Endodermal cell (in vitro differentiated cells): ENCODE results near the gene SLC16A13. TPM values are rescaled to one million over a fixed set of nuclear protein-coding genes. Genes with fewer than 3 reads are reported as not detected.
A peak's percentile ranks its signal among the peaks of the same experiment; 100 is the strongest.

ENCODE experiments used
- DNase-seq: peaks from one replicate; pipeline ENCODE4 v3.0.0-alpha.2; 2017
- H3K27ac ChIP-seq: 2 replicates; pipeline ENCODE4 v1.5.1; 2013; ENCODE audit warnings: mild to moderate bottlenecking, low read depth, low read length, moderate library complexity
- H3K27me3 ChIP-seq: 2 replicates; pipeline ENCODE4 v1.6.1; 2013; ENCODE audit warnings: mild to moderate bottlenecking, low read length, moderate library complexity; ENCODE audit not compliant: insufficient read depth, control insufficient read depth, poor library complexity, severe bottlenecking
- H3K36me3 ChIP-seq: 2 replicates; pipeline ENCODE4 v1.7.0; 2013; ENCODE audit warnings: mild to moderate bottlenecking, low read length, moderate library complexity; ENCODE audit not compliant: control insufficient read depth, insufficient read depth
- H3K4me1 ChIP-seq: one replicate; pipeline ENCODE4 v1.7.0; 2013; ENCODE audit warnings: low read length; ENCODE audit not compliant: control insufficient read depth, insufficient read depth
- H3K4me3 ChIP-seq: 2 replicates; pipeline ENCODE4 v1.5.1; 2013; ENCODE audit warnings: mild to moderate bottlenecking, low read length, moderate library complexity
- H3K9ac ChIP-seq: 2 replicates; pipeline ENCODE4 v1.6.1; 2013; ENCODE audit warnings: mild to moderate bottlenecking, low read length, moderate library complexity; ENCODE audit not compliant: poor library complexity, severe bottlenecking; ENCODE audit errors: extremely low read depth
- H3K9me3 ChIP-seq: 2 replicates; pipeline ENCODE4 v1.6.1; 2013; ENCODE audit warnings: mild to moderate bottlenecking, low read length, moderate library complexity; ENCODE audit not compliant: control insufficient read depth
- H3K27ac Mint-ChIP-seq: 2 replicates; pipeline ENCODE4 v1.8.0; 2020; ENCODE audit warnings: mixed read lengths
- H3K27me3 Mint-ChIP-seq: 2 replicates; pipeline ENCODE4 v1.8.0; 2021; ENCODE audit warnings: mild to moderate bottlenecking, mixed read lengths; ENCODE audit not compliant: insufficient read depth
- H3K36me3 Mint-ChIP-seq: 2 replicates; pipeline ENCODE4 v1.8.0; 2020; ENCODE audit warnings: low read depth, mixed read lengths
- H3K4me1 Mint-ChIP-seq: 2 replicates; pipeline ENCODE4 v1.8.0; 2020; ENCODE audit warnings: mixed read lengths
- H3K4me3 Mint-ChIP-seq: 2 replicates; pipeline ENCODE4 v1.8.0; 2020; ENCODE audit warnings: mild to moderate bottlenecking, moderate library complexity, mixed read lengths
- H3K9me3 Mint-ChIP-seq: 2 replicates; pipeline ENCODE4 v1.8.0; 2020; ENCODE audit warnings: mild to moderate bottlenecking, mixed read lengths
- WGBS, 2 experiments: methylation state at CpG; one replicate each; pipeline versions ENCODE4 v1.1.5 to v1.1.7; 2013; ENCODE audit warnings: missing lambda C conversion rate in 2 of 2, mixed read lengths in 1 of 2; ENCODE audit not compliant: insufficient coverage in 1 of 2, insufficient read length in 1 of 2; 5-methylcytosine and 5-hydroxymethylcytosine counted together
- total RNA-seq, 2 donors: library from RNA; stranded (reverse); fragmentation: NEBNext Ultra II Directional in 1 of 2; extraction: Animal tissue kit (Norgen Biotek cat#: 25700) in 1 of 2; gene quantifications; 2 replicates in 1 of 2; 3 replicates in 1 of 2; pipeline ENCODE4 v1.2.1, GENCODE V29; 2021
- TF ChIP-seq, protein P1 (sequence below): fragments of 200-600 bp; sonication (generic); conservative IDR thresholded peaks from 2 replicates; pipeline ENCODE4 v1.5.0; 2021; ENCODE audit warnings: antibody characterized with exemption, mild to moderate bottlenecking

The SLC16A13 gene
- total RNA-seq, 2 donors from 2014 or later, result 18.8 to 19.9 TPM

DNA sequence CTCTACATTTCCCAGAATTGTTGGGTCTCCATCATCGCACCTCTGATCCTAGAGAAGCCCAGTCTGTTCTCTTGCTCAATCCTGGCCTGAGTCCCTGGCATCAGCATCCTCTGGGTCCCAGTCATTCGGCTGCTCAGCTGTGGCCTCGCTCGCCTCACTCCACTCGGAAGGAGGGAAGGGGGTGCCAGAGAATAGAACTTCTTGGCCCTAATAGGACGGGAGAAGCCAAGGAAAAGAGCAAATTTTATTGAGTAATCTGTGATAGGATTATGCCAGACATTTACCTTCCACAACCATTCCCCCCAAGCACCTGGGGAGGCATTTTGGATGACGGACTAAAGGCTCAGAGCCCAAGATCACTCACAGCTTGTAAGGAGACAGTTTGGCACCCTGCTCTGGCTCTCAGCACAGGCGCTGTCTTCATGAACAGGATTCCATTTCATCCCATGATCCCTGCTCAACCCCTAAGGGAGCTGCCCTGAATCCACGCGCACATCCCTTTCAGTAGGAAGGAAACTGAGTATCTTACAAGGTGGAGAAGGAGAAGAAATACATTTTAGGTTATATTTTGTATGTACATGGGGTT is 44.7 kb downstream of the SLC16A13 start:
- Histone ChIP-seq H3K27me3 (no peaks in the 10 kb centered on the region), H3K27ac (no peak overlapping the region), H3K4me3 (no peak overlapping the region), H3K9ac (no peak overlapping the region), H3K4me1 (no peaks in the 10 kb centered on the region), H3K9me3 (no peaks in the 10 kb centered on the region), H3K36me3 (no peaks in the 10 kb centered on the region)
- H3K4me3 Mint-ChIP-seq, result no peak overlapping the region
- H3K9me3 Mint-ChIP-seq, result peaks cover 8% of the 10 kb centered on the region
- H3K27me3 Mint-ChIP-seq, result peaks cover 4% of the 10 kb centered on the region
- TF ChIP-seq, protein P1, sequence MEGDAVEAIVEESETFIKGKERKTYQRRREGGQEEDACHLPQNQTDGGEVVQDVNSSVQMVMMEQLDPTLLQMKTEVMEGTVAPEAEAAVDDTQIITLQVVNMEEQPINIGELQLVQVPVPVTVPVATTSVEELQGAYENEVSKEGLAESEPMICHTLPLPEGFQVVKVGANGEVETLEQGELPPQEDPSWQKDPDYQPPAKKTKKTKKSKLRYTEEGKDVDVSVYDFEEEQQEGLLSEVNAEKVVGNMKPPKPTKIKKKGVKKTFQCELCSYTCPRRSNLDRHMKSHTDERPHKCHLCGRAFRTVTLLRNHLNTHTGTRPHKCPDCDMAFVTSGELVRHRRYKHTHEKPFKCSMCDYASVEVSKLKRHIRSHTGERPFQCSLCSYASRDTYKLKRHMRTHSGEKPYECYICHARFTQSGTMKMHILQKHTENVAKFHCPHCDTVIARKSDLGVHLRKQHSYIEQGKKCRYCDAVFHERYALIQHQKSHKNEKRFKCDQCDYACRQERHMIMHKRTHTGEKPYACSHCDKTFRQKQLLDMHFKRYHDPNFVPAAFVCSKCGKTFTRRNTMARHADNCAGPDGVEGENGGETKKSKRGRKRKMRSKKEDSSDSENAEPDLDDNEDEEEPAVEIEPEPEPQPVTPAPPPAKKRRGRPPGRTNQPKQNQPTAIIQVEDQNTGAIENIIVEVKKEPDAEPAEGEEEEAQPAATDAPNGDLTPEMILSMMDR, result no peak
- no peaks in the 10 kb centered on the region for H3K36me3 Mint-ChIP-seq
- no peak overlapping the region for H3K27ac Mint-ChIP-seq
- 86 to 95% methylated on average over 6 to 9 of the region's 10 CpGs for WGBS, 2 experiments
- DNase-seq, result no peak
- H3K4me1 Mint-ChIP-seq, result no peaks in the 10 kb centered on the region

DNA sequence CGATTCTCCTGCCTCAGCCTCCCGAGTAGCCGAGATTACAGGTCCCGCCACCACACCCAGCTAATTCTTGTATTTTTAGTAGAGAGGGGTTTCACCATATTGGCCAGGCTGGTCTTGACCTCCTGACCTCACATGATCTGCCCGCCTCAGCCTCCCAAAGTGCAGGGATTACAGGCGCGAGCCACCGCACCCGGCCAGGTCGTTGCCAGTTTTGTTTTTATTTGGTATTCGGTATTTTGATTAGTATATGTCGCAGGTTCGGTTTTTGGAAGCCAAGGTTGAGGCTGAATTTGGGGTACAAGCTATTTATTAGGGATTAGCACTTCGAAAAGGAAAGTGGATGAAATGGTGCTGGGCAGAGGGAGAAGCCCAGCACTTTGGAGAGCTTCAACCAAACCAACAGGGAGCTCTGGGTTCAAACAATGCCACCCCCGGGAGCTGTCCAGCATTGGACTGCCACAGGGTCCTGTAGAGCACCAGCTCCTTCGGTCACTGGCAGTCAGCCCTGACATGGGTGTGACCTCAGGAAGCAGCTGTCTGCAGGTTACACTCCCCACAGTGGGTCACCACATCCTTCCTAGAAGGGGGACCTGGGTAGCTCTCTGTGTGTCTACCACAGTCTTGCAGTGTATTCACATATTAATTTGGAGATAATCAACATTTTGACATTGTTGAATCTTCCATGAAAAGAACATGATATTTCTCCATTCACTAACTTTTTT is 45.7 kb downstream of the SLC16A13 start:
- Histone ChIP-seq H3K4me3 (no peak overlapping the region), H3K36me3 (no peaks in the 10 kb centered on the region), H3K4me1 (no peaks in the 10 kb centered on the region), H3K27ac (no peak overlapping the region), H3K9me3 (no peaks in the 10 kb centered on the region), H3K27me3 (no peaks in the 10 kb centered on the region), H3K9ac (no peak overlapping the region)
- no peaks in the 10 kb centered on the region for H3K36me3 Mint-ChIP-seq
- TF ChIP-seq, protein P1, result no peak
- peaks cover 8% of the 10 kb centered on the region for H3K9me3 Mint-ChIP-seq
- H3K4me1 Mint-ChIP-seq, result no peaks in the 10 kb centered on the region
- no peak overlapping the region for H3K4me3 Mint-ChIP-seq
- no peak for DNase-seq
- WGBS, 2 experiments, result 90 to 92% methylated on average over 12 to 16 of the region's 16 CpGs
- H3K27me3 Mint-ChIP-seq, result peaks cover 4% of the 10 kb centered on the region
- no peak overlapping the region for H3K27ac Mint-ChIP-seq

DNA sequence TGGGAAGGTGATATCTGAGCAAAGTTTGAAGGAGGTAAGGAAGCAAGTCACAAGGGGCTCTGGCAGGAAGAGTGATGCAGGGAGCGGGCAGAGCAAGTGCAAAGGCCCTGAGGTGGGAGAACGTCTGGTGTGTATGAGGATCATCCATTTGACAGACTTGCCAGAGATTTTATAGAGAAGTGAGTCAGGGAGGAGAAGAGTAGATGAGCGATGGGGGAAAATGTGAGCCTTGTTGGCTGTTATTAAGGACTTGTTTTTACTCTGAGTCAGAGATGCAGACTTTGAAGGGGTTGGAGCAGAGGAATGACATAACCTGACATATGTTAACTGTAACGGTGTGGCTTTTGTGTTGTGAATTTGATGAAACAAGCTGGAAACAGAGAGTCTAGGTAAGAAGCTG is 47.8 kb downstream of the SLC16A13 start:
- peak; percentile 24 for DNase-seq
- 86 to 92% methylated on average over 4 of the region's 4 CpGs for WGBS, 2 experiments
- H3K27me3 Mint-ChIP-seq, result peaks cover 4% of the 10 kb centered on the region
- H3K36me3 ChIP-seq, result no peaks in the 10 kb centered on the region
- H3K4me3 ChIP-seq, result no peak overlapping the region
- no peak overlapping the region for H3K27ac Mint-ChIP-seq
- H3K27ac ChIP-seq, result no peak overlapping the region
- H3K4me1 ChIP-seq, result peaks cover 3% of the 10 kb centered on the region
- TF ChIP-seq, protein P1, result no peak
- H3K36me3 Mint-ChIP-seq, result no peaks in the 10 kb centered on the region
- H3K4me3 Mint-ChIP-seq, result no peak overlapping the region
- H3K9me3 Mint-ChIP-seq, result peaks cover 8% of the 10 kb centered on the region
- H3K27me3 ChIP-seq, result no peaks in the 10 kb centered on the region
- no peaks in the 10 kb centered on the region for H3K9me3 ChIP-seq
- H3K9ac ChIP-seq, result no peak overlapping the region
- H3K4me1 Mint-ChIP-seq, result peaks cover 11% of the 10 kb centered on the region
